Hypothalamus (tissue), 51 donors: ENCODE results near the gene SLC4A3.
"Not testable (repeated sequence)": the region's sequence is repeated elsewhere in the genome, so short reads cannot be mapped to it uniquely, and the experiment has no call there.

Source experiments
- DNase-seq, 51 donors: peaks; one replicate each; lab custom pipeline; 2025; lab: John Stamatoyannopoulos, UW

Gene SLC4A3

GRCh38 chr2:219670386-219670785 is 43.0 kb downstream of the SLC4A3 start:
- DNase-seq = no peak

GRCh38 chr2:219671279-219671678 is 43.8 kb downstream of the SLC4A3 start:
- DNase-seq = no peak

- DNase-seq = no peak
Observed at GRCh38 chr2:219672406-219672805, 45.0 kb downstream of the SLC4A3 start.

GRCh38 chr2:219675221-219675620 is 47.8 kb downstream of the SLC4A3 start:
- DNase-seq = no peak

GRCh38 chr2:219676586-219676985 is 49.2 kb downstream of the SLC4A3 start:
- no peak for DNase-seq

- DNase-seq = no peak
Observed at GRCh38 chr2:219679041-219679440, 51.6 kb downstream of the SLC4A3 start.

GRCh38 chr2:219679571-219679970 is 52.1 kb downstream of the SLC4A3 start:
- no peak for DNase-seq

- DNase-seq = no peak
Observed at GRCh38 chr2:219680958-219681693, 53.7 kb downstream of the SLC4A3 start.

- no peak for DNase-seq
Observed at GRCh38 chr2:219681694-219682300, 54.4 kb downstream of the SLC4A3 start.

GRCh38 chr2:219683474-219683873 is 56.0 kb downstream of the SLC4A3 start:
- DNase-seq = not testable (repeated sequence)

- peak in 16 of 51 donors; percentile 5 to 52 (median 15) for DNase-seq
Observed at GRCh38 chr2:219684721-219685689, 57.6 kb downstream of the SLC4A3 start.

GRCh38 chr2:219687272-219687671 is 59.8 kb downstream of the SLC4A3 start:
- no peak for DNase-seq

- DNase-seq = peak in 1 of 51 donors; percentile 1
Observed at GRCh38 chr2:219687882-219688559, 60.6 kb downstream of the SLC4A3 start.

- no peak for DNase-seq
Observed at GRCh38 chr2:219688560-219689445, 61.4 kb downstream of the SLC4A3 start.

- peak in 13 of 51 donors; percentile 3 to 54 (median 20) for DNase-seq
Observed at GRCh38 chr2:219689676-219690628, 62.5 kb downstream of the SLC4A3 start.

- no peak for DNase-seq
Observed at GRCh38 chr2:219691571-219691970, 64.1 kb downstream of the SLC4A3 start.
